ENCODE measurements around the gene ATP8A1.

The ATP8A1 gene

GRCh38 chr4:42397635-42398170 is 259.2 kb downstream of the ATP8A1 start:
- TF ChIP-seq CTCF (IDR thresholded peaks at IDR 0.05; ENCODE audit: low read depth, low read length) = no peak
- DNase-seq (ENCODE audit: extremely low read depth, low read depth) = no peak

GRCh38 chr4:42396752-42397634 is 259.9 kb downstream of the ATP8A1 start, which contains the start of gene SHISA3:
Gene SHISA3 (plus strand): TSS chr4:42397488. CDS start chr4:42398057, 569 bp downstream.
- DNase-seq (ENCODE audit: extremely low read depth, low read depth) = no peak
- no peak for TF ChIP-seq CTCF (IDR thresholded peaks at IDR 0.05; ENCODE audit: low read depth, low read length)

- DNase-seq (ENCODE audit: extremely low read depth, low read depth) = no peak
- no peak for TF ChIP-seq CTCF (IDR thresholded peaks at IDR 0.05; ENCODE audit: low read depth, low read length)
Measured at GRCh38 chr4:42396361-42396751, 260.5 kb downstream of the ATP8A1 start.

GRCh38 chr4:42395595-42395994 is 261.3 kb downstream of the ATP8A1 start:
- DNase-seq (ENCODE audit: extremely low read depth, low read depth) = no peak
- no peak for TF ChIP-seq CTCF (IDR thresholded peaks at IDR 0.05; ENCODE audit: low read depth, low read length)

GRCh38 chr4:42392436-42392835 is 264.5 kb downstream of the ATP8A1 start:
- TF ChIP-seq CTCF (IDR thresholded peaks at IDR 0.05; ENCODE audit: low read depth, low read length) = no peak
- DNase-seq (ENCODE audit: extremely low read depth, low read depth) = no peak

GRCh38 chr4:42391981-42392380 is 264.9 kb downstream of the ATP8A1 start:
- DNase-seq (ENCODE audit: extremely low read depth, low read depth) = no peak
- TF ChIP-seq CTCF (IDR thresholded peaks at IDR 0.05; ENCODE audit: low read depth, low read length) = no peak

GRCh38 chr4:42391355-42391664 is 265.6 kb downstream of the ATP8A1 start:
- no peak for DNase-seq (ENCODE audit: extremely low read depth, low read depth)
- no peak for TF ChIP-seq CTCF (IDR thresholded peaks at IDR 0.05; ENCODE audit: low read depth, low read length)

All from AG09319 (cell line).